Stimulated activated CD4-positive, alpha-beta T cell treated with anti-CD3 and anti-CD28 coated beads, Interleukin-1b, Interleukin-23, amount 100 ng/mL, for 4 hours (primary cell): ENCODE measurements around the gene SH3TC2.
A peak's percentile ranks its signal among the peaks of the same experiment; 100 is the strongest.

ENCODE experiments used
- DNase-seq, 2 donors: peaks; one replicate each; pipeline ENCODE4 v3.0.0-alpha.2; 2020; ENCODE audit warnings: low read depth in 2 of 2

The SH3TC2 gene

GRCh38 chr5:149001162-149001561 lies 61.7 kb downstream of the SH3TC2 start:
- no peak for DNase-seq

- DNase-seq = no peak
These were observed 63.1 kb downstream of the SH3TC2 start for GRCh38 chr5:148999741-149000140.

GRCh38 chr5:148998174-148998797 lies 64.6 kb downstream of the SH3TC2 start:
- DNase-seq = peak in 1 of 2 donors; percentile 21

DNA sequence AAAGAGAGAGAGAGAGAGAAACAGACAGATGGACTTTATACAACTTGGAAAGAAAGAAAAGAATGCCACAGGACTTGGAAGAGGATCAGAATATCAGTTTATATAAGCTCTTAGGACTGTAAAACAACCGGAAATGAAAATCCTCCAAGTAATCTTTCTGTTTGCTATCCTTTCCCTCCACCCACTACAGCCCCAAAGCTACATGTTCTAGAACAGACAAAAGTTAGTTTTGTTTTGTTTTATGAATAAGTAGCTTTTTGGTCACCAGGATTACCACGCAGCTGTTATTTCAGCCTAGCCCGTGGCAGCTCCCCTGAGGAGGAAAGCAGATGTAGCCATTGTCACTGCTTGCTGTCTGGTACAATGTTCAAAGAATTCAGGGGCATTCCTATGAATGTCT lies 66.6 kb downstream of the SH3TC2 start:
- no peak for DNase-seq

DNA sequence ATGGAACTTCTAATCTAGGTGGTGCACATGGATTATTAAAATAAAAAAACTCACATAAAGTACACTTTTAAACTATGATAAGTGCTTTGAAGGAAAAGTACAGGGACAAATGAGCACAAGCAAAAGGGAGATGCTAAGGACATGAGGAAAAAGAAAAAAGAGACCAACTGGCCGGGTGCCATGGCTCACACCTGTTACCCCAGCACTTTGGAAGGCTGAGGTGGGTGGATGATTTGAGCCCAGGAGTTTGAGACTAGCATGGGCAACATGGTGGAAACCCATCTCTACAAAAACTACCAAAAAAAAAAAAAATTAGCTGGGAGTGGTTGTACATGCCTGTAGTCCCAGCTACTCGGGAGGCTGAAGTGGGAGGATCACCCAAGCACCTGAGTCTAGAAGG lies 67.1 kb downstream of the SH3TC2 start:
- DNase-seq = no peak

GRCh38 chr5:148993283-148993936 lies 69.5 kb downstream of the SH3TC2 start:
- DNase-seq = no peak

- no peak for DNase-seq
These were observed 70.6 kb downstream of the SH3TC2 start for GRCh38 chr5:148992265-148992664.

GRCh38 chr5:148991566-148991965 lies 71.3 kb downstream of the SH3TC2 start:
- no peak for DNase-seq

DNA sequence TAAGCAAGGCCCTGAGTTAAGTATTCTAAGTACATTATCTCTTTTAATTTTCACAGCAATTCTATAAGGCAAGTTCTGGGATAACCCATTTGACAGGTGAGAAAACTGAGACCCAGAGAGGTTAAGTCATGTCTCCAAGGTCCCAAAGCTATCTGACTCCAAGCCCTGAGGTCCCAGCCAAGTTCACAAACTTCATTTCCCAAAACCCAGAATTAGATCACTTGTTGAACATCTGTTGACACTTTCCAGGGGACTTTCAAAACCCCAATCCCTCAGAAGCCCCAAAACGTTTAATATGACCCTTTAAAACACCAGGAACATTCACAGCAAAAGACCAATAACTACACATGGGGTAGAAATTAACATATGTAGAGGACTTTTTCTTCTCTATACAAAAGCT lies 72.0 kb downstream of the SH3TC2 start:
- no peak for DNase-seq

DNA sequence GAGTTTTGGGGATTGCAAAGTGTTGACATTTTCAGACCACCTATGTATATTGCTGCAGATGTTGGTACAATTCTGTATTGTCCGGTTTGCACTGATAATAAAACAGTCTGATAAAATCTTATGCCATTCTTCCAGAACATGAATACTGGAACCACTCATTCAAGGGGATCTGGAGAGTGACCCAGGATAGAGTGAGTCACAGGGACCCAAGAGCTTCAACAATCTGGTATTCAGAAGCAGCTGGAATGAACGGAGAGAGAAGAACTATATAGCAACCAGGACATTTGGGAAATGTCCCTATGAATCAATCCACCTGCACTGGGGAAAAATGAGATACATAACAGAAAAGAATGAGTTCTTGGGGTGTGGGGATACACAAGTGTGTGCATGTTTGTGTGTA lies 73.3 kb downstream of the SH3TC2 start:
- no peak for DNase-seq

DNA sequence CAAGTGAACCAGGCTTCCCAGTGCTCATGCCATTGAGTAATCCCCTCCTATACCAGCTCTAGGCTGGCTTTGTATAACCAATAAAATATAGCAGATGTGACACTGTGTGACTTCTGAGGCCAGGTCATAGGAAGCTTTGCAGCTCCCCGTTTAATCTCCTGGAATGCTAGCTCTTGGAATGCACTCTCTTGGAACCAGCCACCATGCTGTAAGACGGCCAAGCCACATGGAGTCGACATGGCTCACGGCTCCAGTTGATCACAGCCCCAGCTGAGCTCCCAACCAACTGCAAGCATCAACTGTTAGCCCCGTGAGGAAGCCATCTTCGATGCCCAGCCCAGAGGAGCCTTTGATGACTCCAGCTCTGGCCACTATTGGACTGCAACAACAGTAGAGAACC lies 74.5 kb downstream of the SH3TC2 start:
- DNase-seq = no peak

DNA sequence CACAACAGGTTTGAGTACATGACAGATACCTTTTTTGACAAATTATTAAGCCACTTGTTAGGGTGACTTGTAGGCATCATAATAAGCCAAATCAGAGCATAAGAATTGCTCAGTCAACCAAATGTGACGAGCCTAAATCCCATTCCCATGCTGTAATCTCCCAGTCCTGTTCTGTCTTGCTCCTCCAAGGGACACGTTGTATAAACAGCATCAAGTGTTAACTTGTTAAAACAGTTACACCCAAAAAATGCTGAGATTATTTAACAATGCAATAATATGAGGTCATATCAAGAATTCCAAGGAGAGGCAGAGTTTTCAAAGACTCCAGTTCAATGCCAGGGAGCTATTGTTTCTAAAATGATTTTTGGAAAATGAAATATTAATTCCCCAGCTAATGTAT lies 76.2 kb downstream of the SH3TC2 start:
- no peak for DNase-seq

DNA sequence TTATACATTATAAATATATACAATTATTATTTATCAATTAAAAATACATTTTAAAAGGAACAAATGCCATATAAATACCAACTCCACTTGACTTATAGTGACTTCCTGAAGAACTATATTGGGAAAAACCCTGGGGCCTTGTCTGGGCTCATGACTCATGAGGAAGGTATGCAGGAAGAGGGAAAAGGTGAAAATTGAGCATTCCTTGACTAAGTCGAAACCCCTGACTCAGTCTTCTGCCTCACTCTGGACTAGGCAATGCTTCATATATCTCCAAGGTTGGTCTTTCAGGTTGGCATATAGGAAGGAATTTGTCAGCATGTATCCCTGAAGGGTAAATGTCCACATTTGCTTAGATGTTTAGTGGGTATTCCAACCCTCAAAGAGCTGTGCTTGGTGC lies 78.5 kb downstream of the SH3TC2 start:
- no peak for DNase-seq

GRCh38 chr5:148981353-148981752 lies 81.5 kb downstream of the SH3TC2 start:
- no peak for DNase-seq

GRCh38 chr5:148980731-148981130 lies 82.1 kb downstream of the SH3TC2 start:
- DNase-seq = no peak

GRCh38 chr5:148979083-148979723 lies 83.7 kb downstream of the SH3TC2 start:
- no peak for DNase-seq

DNA sequence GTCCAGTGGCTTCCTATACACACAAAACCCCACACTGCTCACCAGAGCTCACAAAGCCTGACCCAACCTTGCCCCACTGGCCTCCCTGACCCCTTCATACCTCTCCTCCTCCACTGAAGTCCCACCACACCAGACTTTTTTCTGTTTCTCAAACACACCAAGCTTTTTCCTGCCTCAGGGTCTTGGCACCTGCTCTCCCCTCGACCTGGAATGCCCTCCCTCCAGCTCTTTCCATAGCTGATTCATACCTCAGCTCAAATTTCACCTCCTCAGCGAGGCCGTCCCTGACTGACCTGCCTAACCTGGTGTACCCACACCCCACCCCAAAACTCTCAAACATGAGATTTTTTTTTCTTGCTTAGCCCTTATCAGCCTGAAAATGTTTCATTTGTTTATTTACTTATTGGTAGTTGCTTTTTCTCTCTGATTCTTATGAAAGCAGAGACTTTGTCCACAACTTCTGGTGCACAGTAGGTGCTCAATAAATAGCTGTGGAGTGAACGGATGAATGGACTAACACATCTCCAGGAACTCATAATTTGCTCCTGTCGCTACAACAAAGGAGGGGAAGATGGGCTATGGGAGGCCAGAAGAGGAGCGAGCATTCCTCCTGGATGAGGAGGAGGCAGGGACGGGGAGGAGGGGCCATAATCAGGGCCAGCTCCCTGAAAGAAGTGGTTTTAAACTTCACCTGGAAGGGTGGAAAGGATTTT lies 84.3 kb downstream of the SH3TC2 start:
- DNase-seq = no peak

- DNase-seq = no peak
These were observed 86.1 kb downstream of the SH3TC2 start for GRCh38 chr5:148976569-148977381.

DNA sequence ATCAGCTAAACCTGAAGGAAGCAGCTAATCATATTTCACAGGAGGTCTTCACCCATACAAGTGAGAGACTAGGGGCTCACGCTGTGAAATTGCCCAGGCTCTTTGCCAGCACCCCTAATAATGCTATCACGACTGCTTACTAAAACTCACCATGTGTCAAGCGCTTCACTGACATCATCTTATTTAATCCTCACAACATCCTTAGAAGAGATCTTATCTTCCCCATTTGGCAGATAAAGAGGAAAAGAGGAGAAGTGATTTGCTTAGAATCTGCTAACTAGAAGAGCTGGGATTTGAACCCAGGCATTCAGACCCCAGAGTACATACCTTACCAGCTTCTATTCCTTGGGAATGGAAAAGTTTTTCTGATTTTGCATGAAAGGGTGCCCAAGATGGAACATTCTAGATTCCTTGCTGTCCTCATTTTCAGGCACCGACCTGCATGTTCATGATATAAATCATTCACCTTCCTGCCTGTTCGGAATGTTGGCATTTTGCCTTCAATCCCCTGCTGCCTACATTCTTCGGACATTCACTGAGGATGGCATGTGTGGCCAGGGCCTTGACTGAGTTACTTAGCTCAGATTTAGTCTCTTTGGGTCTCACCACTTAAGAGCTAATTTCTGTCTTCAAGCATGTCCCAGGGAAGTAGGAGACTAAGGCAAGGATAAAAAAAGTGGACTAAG lies 88.1 kb downstream of the SH3TC2 start:
- DNase-seq = no peak

DNA sequence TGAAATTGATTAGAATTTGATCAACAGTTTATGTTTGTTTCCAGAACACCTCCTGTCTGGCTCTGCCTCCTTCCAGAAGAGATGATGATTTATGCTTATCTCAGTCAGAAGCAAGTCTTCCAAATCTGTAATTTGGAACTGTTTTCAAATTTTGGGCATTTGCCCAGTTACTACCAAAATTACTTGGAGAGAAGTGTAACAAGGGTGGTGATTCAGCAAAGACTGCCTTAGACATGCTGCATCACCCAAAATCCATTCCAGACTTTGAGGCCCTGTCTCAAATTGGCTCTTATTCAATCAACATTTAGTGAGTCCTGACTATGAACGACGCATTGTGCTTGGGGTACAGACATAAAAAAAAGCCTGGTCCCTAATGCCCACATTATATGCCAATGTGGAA lies 89.4 kb downstream of the SH3TC2 start:
- DNase-seq = no peak

DNA sequence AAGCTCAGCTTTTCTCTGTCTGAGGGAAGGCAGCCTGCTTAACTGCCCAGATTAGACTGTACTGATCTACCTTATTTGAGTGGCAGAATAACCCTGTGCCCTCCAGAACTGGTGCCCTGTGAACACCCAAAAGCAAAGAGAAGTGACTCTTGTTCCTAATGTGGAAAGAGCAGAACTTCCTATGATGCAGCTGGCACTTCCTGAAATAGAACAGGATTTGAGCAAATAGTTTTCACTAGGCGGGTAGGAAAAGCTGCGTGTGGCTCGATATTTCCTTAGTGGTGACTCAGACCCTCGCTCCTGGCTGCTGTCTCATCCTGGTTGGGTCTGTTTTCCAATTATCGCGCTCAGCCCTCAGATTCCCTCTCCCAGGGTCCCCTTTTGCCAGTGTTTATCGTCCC lies 89.9 kb downstream of the SH3TC2 start:
- no peak for DNase-seq
